HepG2 (cell line): ENCODE measurements around the gene NUDT3. TPM values are rescaled to one million over a fixed set of nuclear protein-coding genes. Genes with fewer than 3 reads are reported as not detected.

Experiments used
- AKAP8 ChIP-seq: sonication (generic); formaldehyde crosslinking; IDR thresholded peaks from 2 replicates; pipeline ENCODE4 v1.5.1; 2020; ENCODE audit warnings: mild to moderate bottlenecking, missing genetic modification reagents
- E2F2 ChIP-seq: sonication (generic); formaldehyde crosslinking; IDR thresholded peaks from 2 replicates; pipeline ENCODE4 v1.4.0; 2020; ENCODE audit warnings: missing genetic modification reagents, borderline replicate concordance
- FOSL2 ChIP-seq: sonication (generic); formaldehyde crosslinking; IDR thresholded peaks from 2 replicates; pipeline ENCODE4 v1.4.0; 2020; ENCODE audit warnings: missing genetic modification reagents
- GFI1 ChIP-seq: sonication (generic); formaldehyde crosslinking; IDR thresholded peaks from 2 replicates; pipeline ENCODE4 v1.5.0; 2020; ENCODE audit warnings: missing genetic modification reagents, mild to moderate bottlenecking, borderline replicate concordance
- HCFC1 ChIP-seq: fragments of 150-350 bp; IDR thresholded peaks from 2 replicates; pipeline ENCODE4 v1.6.1; 2014; ENCODE audit warnings: low read depth, low read length
- HNF4A ChIP-seq: sonication (generic); formaldehyde crosslinking; IDR thresholded peaks from 2 replicates; pipeline ENCODE4 v1.4.0; 2020; ENCODE audit warnings: missing genetic modification reagents
- ISL2 ChIP-seq: sonication (generic); formaldehyde crosslinking; IDR thresholded peaks from 2 replicates; pipeline ENCODE4 v1.5.0; 2020; ENCODE audit warnings: missing genetic modification reagents
- NCOA1 ChIP-seq: sonication (generic); formaldehyde crosslinking; IDR thresholded peaks from 2 replicates; pipeline ENCODE4 v1.9.0; 2021; ENCODE audit warnings: missing genetic modification reagents
- PRMT3 ChIP-seq: sonication (generic); formaldehyde crosslinking; IDR thresholded peaks from 2 replicates; pipeline ENCODE4 v1.8.1; 2022; ENCODE audit warnings: low read depth, mild to moderate bottlenecking, moderate library complexity, missing genetic modification reagents, borderline replicate concordance
- REPIN1 ChIP-seq: sonication (generic); formaldehyde crosslinking; IDR thresholded peaks from 2 replicates; pipeline ENCODE4 v1.8.0; 2022; ENCODE audit warnings: missing genetic modification reagents, low read depth, mild to moderate bottlenecking, borderline replicate concordance
- TP53 ChIP-seq: sonication (generic); formaldehyde crosslinking; conservative IDR thresholded peaks from 2 replicates; pipeline ENCODE4 v1.4.0; 2020; ENCODE audit warnings: missing genetic modification reagents
- ZNF224 ChIP-seq: sonication (generic); formaldehyde crosslinking; IDR thresholded peaks from 2 replicates; pipeline ENCODE4 v1.5.0; 2020; ENCODE audit warnings: mild to moderate bottlenecking, missing genetic modification reagents
- ZNF331 ChIP-seq: sonication (generic); formaldehyde crosslinking; IDR thresholded peaks from 2 replicates; pipeline ENCODE4 v1.4.0; 2020; ENCODE audit warnings: missing genetic modification reagents
- ZNF605 ChIP-seq: sonication (generic); formaldehyde crosslinking; IDR thresholded peaks from 2 replicates; pipeline ENCODE4 v1.8.0; 2022; ENCODE audit warnings: mild to moderate bottlenecking, missing genetic modification reagents
- polyA plus RNA-seq, 8 experiments: library from polyadenylated mRNA; depleted of rRNA in 3 of 8; stranded (reverse) in 7 of 8; unstranded in 1 of 8; fragments of >200 nt; fragmentation: Illumina TruSeq in 4 of 8; extraction: Trizol in 4 of 8; gene quantifications; 2 replicates each; pipeline versions ENCODE4 v1.2.1 to v1.2.3, GENCODE V29; 2011 to 2016; ENCODE audit warnings: low read depth in 4 of 8, missing spikeins in 1 of 8, mixed read lengths in 1 of 8; ENCODE audit not compliant: insufficient read depth in 1 of 8
- total RNA-seq, 5 experiments: library from RNA; depleted of rRNA; stranded (reverse); fragments of >200 nt; fragmentation: Illumina TruSeq; extraction: Trizol; gene quantifications; 2 replicates each; pipeline ENCODE4 v1.2.3, GENCODE V29; 2016; ENCODE audit warnings: low read depth in 1 of 5
- TF ChIP-seq, protein P1 (sequence below): sonication (generic); formaldehyde crosslinking; IDR thresholded peaks from 2 replicates; pipeline ENCODE4 v1.4.0; 2020; ENCODE audit warnings: mild to moderate bottlenecking, missing genetic modification reagents
- TF ChIP-seq, protein P2 (sequence below): sonication (generic); formaldehyde crosslinking; IDR thresholded peaks from 2 replicates; pipeline ENCODE4 v1.5.0; 2020; ENCODE audit warnings: mild to moderate bottlenecking, missing genetic modification reagents, borderline replicate concordance
- TF ChIP-seq, protein P3 (sequence below): sonication (generic); formaldehyde crosslinking; IDR thresholded peaks from 2 replicates; pipeline ENCODE4 v1.4.0; 2020; ENCODE audit warnings: missing genetic modification reagents, low read depth, mild to moderate bottlenecking, borderline replicate concordance

The NUDT3 gene
- total and polyA plus RNA-seq, 2 of the 13 experiments (the other 11 are each of a cell fraction or from before 2014, with no cell fraction given) = 20.2 to 20.6 TPM

- TF ChIP-seq, protein P1, sequence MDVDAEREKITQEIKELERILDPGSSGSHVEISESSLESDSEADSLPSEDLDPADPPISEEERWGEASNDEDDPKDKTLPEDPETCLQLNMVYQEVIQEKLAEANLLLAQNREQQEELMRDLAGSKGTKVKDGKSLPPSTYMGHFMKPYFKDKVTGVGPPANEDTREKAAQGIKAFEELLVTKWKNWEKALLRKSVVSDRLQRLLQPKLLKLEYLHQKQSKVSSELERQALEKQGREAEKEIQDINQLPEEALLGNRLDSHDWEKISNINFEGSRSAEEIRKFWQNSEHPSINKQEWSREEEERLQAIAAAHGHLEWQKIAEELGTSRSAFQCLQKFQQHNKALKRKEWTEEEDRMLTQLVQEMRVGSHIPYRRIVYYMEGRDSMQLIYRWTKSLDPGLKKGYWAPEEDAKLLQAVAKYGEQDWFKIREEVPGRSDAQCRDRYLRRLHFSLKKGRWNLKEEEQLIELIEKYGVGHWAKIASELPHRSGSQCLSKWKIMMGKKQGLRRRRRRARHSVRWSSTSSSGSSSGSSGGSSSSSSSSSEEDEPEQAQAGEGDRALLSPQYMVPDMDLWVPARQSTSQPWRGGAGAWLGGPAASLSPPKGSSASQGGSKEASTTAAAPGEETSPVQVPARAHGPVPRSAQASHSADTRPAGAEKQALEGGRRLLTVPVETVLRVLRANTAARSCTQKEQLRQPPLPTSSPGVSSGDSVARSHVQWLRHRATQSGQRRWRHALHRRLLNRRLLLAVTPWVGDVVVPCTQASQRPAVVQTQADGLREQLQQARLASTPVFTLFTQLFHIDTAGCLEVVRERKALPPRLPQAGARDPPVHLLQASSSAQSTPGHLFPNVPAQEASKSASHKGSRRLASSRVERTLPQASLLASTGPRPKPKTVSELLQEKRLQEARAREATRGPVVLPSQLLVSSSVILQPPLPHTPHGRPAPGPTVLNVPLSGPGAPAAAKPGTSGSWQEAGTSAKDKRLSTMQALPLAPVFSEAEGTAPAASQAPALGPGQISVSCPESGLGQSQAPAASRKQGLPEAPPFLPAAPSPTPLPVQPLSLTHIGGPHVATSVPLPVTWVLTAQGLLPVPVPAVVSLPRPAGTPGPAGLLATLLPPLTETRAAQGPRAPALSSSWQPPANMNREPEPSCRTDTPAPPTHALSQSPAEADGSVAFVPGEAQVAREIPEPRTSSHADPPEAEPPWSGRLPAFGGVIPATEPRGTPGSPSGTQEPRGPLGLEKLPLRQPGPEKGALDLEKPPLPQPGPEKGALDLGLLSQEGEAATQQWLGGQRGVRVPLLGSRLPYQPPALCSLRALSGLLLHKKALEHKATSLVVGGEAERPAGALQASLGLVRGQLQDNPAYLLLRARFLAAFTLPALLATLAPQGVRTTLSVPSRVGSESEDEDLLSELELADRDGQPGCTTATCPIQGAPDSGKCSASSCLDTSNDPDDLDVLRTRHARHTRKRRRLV (CRISPR knock-in tag) = no peak
- TF ChIP-seq, protein P2, sequence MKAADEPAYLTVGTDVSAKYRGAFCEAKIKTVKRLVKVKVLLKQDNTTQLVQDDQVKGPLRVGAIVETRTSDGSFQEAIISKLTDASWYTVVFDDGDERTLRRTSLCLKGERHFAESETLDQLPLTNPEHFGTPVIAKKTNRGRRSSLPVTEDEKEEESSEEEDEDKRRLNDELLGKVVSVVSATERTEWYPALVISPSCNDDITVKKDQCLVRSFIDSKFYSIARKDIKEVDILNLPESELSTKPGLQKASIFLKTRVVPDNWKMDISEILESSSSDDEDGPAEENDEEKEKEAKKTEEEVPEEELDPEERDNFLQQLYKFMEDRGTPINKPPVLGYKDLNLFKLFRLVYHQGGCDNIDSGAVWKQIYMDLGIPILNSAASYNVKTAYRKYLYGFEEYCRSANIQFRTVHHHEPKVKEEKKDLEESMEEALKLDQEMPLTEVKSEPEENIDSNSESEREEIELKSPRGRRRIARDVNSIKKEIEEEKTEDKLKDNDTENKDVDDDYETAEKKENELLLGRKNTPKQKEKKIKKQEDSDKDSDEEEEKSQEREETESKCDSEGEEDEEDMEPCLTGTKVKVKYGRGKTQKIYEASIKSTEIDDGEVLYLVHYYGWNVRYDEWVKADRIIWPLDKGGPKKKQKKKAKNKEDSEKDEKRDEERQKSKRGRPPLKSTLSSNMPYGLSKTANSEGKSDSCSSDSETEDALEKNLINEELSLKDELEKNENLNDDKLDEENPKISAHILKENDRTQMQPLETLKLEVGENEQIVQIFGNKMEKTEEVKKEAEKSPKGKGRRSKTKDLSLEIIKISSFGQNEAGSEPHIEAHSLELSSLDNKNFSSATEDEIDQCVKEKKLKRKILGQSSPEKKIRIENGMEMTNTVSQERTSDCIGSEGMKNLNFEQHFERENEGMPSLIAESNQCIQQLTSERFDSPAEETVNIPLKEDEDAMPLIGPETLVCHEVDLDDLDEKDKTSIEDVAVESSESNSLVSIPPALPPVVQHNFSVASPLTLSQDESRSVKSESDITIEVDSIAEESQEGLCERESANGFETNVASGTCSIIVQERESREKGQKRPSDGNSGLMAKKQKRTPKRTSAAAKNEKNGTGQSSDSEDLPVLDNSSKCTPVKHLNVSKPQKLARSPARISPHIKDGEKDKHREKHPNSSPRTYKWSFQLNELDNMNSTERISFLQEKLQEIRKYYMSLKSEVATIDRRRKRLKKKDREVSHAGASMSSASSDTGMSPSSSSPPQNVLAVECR = no peak
- TF ChIP-seq ZNF224 (CRISPR knock-in tag) = 0 out of 2 replicates have a peak, but pooled peaks have one; percentile 10
- TF ChIP-seq HNF4A (CRISPR knock-in tag) = no peak
- TF ChIP-seq FOSL2 (CRISPR knock-in tag) = peak; percentile 35; the same call in 1 of the 2 replicates
- TF ChIP-seq AKAP8 (CRISPR knock-in tag) = 0 out of 2 replicates have a peak, but pooled peaks have one; percentile 45
- no peak for TF ChIP-seq ISL2 (CRISPR knock-in tag)
- no peak for TF ChIP-seq E2F2 (CRISPR knock-in tag)
- no peak for TF ChIP-seq ZNF331
- no peak for TF ChIP-seq HCFC1
- no peak for TF ChIP-seq GFI1 (CRISPR knock-in tag)
- TF ChIP-seq, protein P3, sequence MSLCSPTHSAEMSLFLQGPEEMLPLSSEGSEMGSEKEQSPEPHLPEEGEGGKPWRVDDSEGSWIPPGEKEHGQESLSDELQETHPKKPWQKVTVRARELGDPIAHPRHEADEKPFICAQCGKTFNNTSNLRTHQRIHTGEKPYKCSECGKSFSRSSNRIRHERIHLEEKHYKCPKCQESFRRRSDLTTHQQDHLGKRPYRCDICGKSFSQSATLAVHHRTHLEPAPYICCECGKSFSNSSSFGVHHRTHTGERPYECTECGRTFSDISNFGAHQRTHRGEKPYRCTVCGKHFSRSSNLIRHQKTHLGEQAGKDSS (CRISPR knock-in tag) = no peak
- TF ChIP-seq TP53 (CRISPR knock-in tag) = no peak
- no peak; the same call in 1 of the 2 replicates for TF ChIP-seq PRMT3 (CRISPR knock-in tag)
- TF ChIP-seq REPIN1 (CRISPR knock-in tag) = no peak
- 0 out of 2 replicates have a peak, but pooled peaks have one; percentile 8 for TF ChIP-seq ZNF605
- no peak for TF ChIP-seq NCOA1 (CRISPR knock-in tag)
Measured at GRCh38 chr6:34238585-34239499, 153.6 kb downstream of the NUDT3 start (continued).
